ENCODE data around the gene SCYL1.
A peak's percentile ranks its signal among the peaks of the same experiment; 100 is the strongest.

- TF ChIP-seq CTCF (IDR thresholded peaks at IDR 0.05) (peak in 1 of 3 experiments; percentile 5), POLR2A (IDR thresholded peaks at IDR 0.05) (peak; percentile 67)
Observed at GRCh38 chr11:65497141-65498041, 27.5 kb upstream of the SCYL1 start.
